Right ventricle myocardium superior (tissue), 1 donor: ENCODE data around the gene RGS2. TPM values are rescaled to one million over a fixed set of nuclear protein-coding genes. Genes with fewer than 3 reads are reported as not detected.

ENCODE experiments used
- ATAC-seq: fragments of 200-7000 bp; cut with Tn5 transposase; one replicate; pipeline ENCODE4 v1.9.1; 2020; ENCODE audit warnings: mild to moderate bottlenecking; ENCODE audit not compliant: poor library complexity
- DNase-seq: peaks from one replicate; pipeline ENCODE4 v3.0.0-alpha.2; 2020
- intact Hi-C: fragments of 100-400 bp; cut with DNase I; formaldehyde crosslinking; loops from one replicate; pipeline ENCODE4 v1.11.2; 2022
- total RNA-seq: library from RNA; stranded (reverse); fragmentation: NEBNext Ultra II Directional; extraction: Animal tissue kit (Norgen Biotek cat#: 25700); gene quantifications from one replicate; pipeline ENCODE4 v1.2.1, GENCODE V29; 2021
- donor health status: DM: no; HTN: yes; CAD: no; lungs with severe emphysema.

The RGS2 gene
- total RNA-seq, 1 donor from 2014 or later, result 18.4 TPM

- intact Hi-C loops, result no loop called here
- DNase-seq (no peak), ATAC-seq (peak; percentile 69)
These were observed 14.7 kb upstream of the RGS2 start for GRCh38 chr1:192793983-192794767.

GRCh38 chr1:192794768-192795035 is 14.1 kb upstream of the RGS2 start:
- intact Hi-C loops, result no loop called here
- ATAC-seq (no peak), DNase-seq (no peak)

GRCh38 chr1:192795916-192796618 is 12.8 kb upstream of the RGS2 start:
- ATAC-seq (no peak), DNase-seq (no peak)
- intact Hi-C loops, result no loop called here

GRCh38 chr1:192797143-192797542 is 11.7 kb upstream of the RGS2 start:
- DNase-seq (peak; percentile 42), ATAC-seq (peak; percentile 56)
- intact Hi-C loops, result no loop called here

GRCh38 chr1:192797891-192798290 is 10.9 kb upstream of the RGS2 start:
- DNase-seq, result no peak
- intact Hi-C loops, result no loop called here

GRCh38 chr1:192801451-192801850 is 7.4 kb upstream of the RGS2 start:
- ATAC-seq, result no peak
- intact Hi-C loops, result loop anchor here (10.0 kb wide), 2 partner anchors 187 to 223 kb away; no protein-coding TSS in a partner anchor

More at GRCh38 chr1:192797891-192798290, 10.9 kb upstream of the RGS2 start:
- ATAC-seq, result no peak

GRCh38 chr1:192802406-192802805 is 6.4 kb upstream of the RGS2 start:
- DNase-seq (no peak), ATAC-seq (no peak)
- intact Hi-C loops, result loop anchor here (10.0 kb wide), 2 partner anchors 188 to 222 kb away; no protein-coding TSS in a partner anchor

More at GRCh38 chr1:192801451-192801850, 7.4 kb upstream of the RGS2 start:
- DNase-seq, result no peak

- no peak for ATAC-seq
- intact Hi-C loops, result loop anchor here (10.0 kb wide), 2 partner anchors 189 to 221 kb away; no protein-coding TSS in a partner anchor
- DNase-seq, result no peak
These were observed 5.3 kb upstream of the RGS2 start for GRCh38 chr1:192803501-192803900.

GRCh38 chr1:192805832-192806323 is 3.0 kb upstream of the RGS2 start:
- ATAC-seq, result no peak

GRCh38 chr1:192807211-192808162 is 1.4 kb upstream of the RGS2 start:
- no peak for ATAC-seq
- no peak for DNase-seq
- intact Hi-C loops, result loop anchor here (10.0 kb wide), 2 partner anchors 193 to 217 kb away; no protein-coding TSS in a partner anchor

More at GRCh38 chr1:192805832-192806323, 3.0 kb upstream of the RGS2 start:
- intact Hi-C loops, result loop anchor here (10.0 kb wide), 2 partner anchors 191 to 219 kb away; no protein-coding TSS in a partner anchor
- no peak for DNase-seq

GRCh38 chr1:192808163-192808517 is 699 bp upstream of the RGS2 start:
- intact Hi-C loops, result loop anchor here (10.0 kb wide), 2 partner anchors 193 to 217 kb away; no protein-coding TSS in a partner anchor
- no peak for DNase-seq
- ATAC-seq, result no peak

GRCh38 chr1:192809307-192810252 is 741 bp downstream of the RGS2 start:
- intact Hi-C loops, result loop anchor here (10.0 kb wide), 2 partner anchors 195 to 215 kb away; no protein-coding TSS in a partner anchor
- ATAC-seq, result peak; percentile 10
- DNase-seq, result peak; percentile 51

- no peak for DNase-seq
- no peak for ATAC-seq
- intact Hi-C loops, result no loop called here
These were observed 1.5 kb downstream of the RGS2 start for GRCh38 chr1:192810253-192810880.

GRCh38 chr1:192811006-192811405 is 2.2 kb downstream of the RGS2 start:
- intact Hi-C loops, result no loop called here
- ATAC-seq (no peak), DNase-seq (no peak)

- DNase-seq, result no peak
- ATAC-seq, result no peak
- intact Hi-C loops, result no loop called here
These were observed 2.9 kb downstream of the RGS2 start for GRCh38 chr1:192811594-192812239.

- intact Hi-C loops, result no loop called here
- DNase-seq (no peak), ATAC-seq (no peak)
These were observed 3.8 kb downstream of the RGS2 start for GRCh38 chr1:192812420-192813209.
